GM15510 (cell line): ENCODE data around the gene CHD3.

Experiments
- POLR2A ChIP-seq: IDR thresholded peaks from 3 replicates; pipeline ENCODE4 v1.6.1; 2011; ENCODE audit warnings: borderline replicate concordance; ENCODE audit not compliant: insufficient read length; ENCODE audit errors: extremely low read depth

The CHD3 gene

GRCh38 chr17:7893187-7893880, 4.7 kb downstream of the CHD3 start:
- TF ChIP-seq POLR2A, result no peak

GRCh38 chr17:7894226-7894625, 5.6 kb downstream of the CHD3 start:
- no peak for TF ChIP-seq POLR2A

GRCh38 chr17:7894866-7895265, 6.3 kb downstream of the CHD3 start:
- TF ChIP-seq POLR2A, result no peak

GRCh38 chr17:7897090-7897489, 8.5 kb downstream of the CHD3 start:
- no peak for TF ChIP-seq POLR2A

GRCh38 chr17:7897773-7898172, 9.2 kb downstream of the CHD3 start:
- TF ChIP-seq POLR2A, result no peak

GRCh38 chr17:7903154-7904103, 14.8 kb downstream of the CHD3 start:
- TF ChIP-seq POLR2A, result no peak

- no peak for TF ChIP-seq POLR2A
These were observed 20.5 kb downstream of the CHD3 start for GRCh38 chr17:7909089-7909488.

GRCh38 chr17:7910281-7910680, 21.7 kb downstream of the CHD3 start:
- no peak for TF ChIP-seq POLR2A

- no peak for TF ChIP-seq POLR2A
These were observed 22.1 kb downstream of the CHD3 start for GRCh38 chr17:7910711-7911110.

- no peak for TF ChIP-seq POLR2A
These were observed 22.5 kb downstream of the CHD3 start for GRCh38 chr17:7911116-7911515.

GRCh38 chr17:7912927-7913524, 24.4 kb downstream of the CHD3 start:
- TF ChIP-seq POLR2A, result no peak

GRCh38 chr17:7915179-7915610, 26.6 kb downstream of the CHD3 start:
- no peak for TF ChIP-seq POLR2A

GRCh38 chr17:7915611-7916384, 27.2 kb downstream of the CHD3 start, which contains the start of gene RNF227:
Gene RNF227, minus strand, starts transcription at chr17:7916289. Its CDS starts 94 bp downstream, at chr17:7916195.
- peak; percentile 65 for TF ChIP-seq POLR2A

- TF ChIP-seq POLR2A, result no peak
These were observed 27.7 kb downstream of the CHD3 start for GRCh38 chr17:7916385-7916682.

- no peak for TF ChIP-seq POLR2A
These were observed 28.2 kb downstream of the CHD3 start for GRCh38 chr17:7916808-7917207.
